Endothelial cell of umbilical vein (primary cell): ENCODE measurements around the gene ITPR2.

Experiments used
- POLR2A ChIP-seq: IDR thresholded peaks from 2 replicates; pipeline ENCODE4 v1.6.1; 2012; ENCODE audit warnings: low read depth, mild to moderate bottlenecking, control low read depth, low read length
- POLR2AphosphoS5 ChIP-seq: IDR thresholded peaks from 2 replicates; pipeline ENCODE4 v1.6.1; 2012; ENCODE audit warnings: low read depth, mild to moderate bottlenecking, control low read depth, low read length, moderate library complexity; ENCODE audit not compliant: insufficient read depth
- TF ChIP-seq, protein P1 (sequence below), 2 donors: IDR thresholded peaks; 1 replicate in 1 of 2; 2 replicates in 1 of 2; pipeline ENCODE4 v1.5.1; 2011; ENCODE audit warnings: low read length in 2 of 2, mild to moderate bottlenecking in 2 of 2, moderate library complexity in 2 of 2, control low read depth in 1 of 2, inconsistent platforms in 1 of 2, low read depth in 1 of 2; ENCODE audit not compliant: insufficient read depth in 1 of 2; ENCODE audit errors: extremely low read depth in 1 of 2

DNA sequence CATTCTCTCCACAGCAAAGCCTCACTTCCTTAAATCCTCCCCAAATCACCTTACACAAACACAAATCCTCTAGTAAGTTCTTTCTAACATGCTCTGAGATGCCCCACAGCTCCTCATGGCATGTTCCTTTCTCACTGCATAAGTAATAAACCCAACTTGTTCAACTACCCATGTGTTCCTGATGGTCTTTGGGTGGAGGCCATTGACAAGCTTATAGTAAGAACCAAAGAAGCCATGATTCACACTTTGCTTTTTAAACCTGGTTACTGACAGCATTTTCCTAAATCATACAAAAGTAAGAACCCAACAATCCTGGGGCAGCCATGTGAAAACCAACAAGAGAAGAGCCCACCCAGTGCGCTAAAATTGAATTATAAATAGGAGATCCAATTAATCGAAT lies 138.6 kb downstream of the ITPR2 start:
- TF ChIP-seq POLR2AphosphoS5 (no peak), POLR2A (no peak)
- TF ChIP-seq, protein P1, sequence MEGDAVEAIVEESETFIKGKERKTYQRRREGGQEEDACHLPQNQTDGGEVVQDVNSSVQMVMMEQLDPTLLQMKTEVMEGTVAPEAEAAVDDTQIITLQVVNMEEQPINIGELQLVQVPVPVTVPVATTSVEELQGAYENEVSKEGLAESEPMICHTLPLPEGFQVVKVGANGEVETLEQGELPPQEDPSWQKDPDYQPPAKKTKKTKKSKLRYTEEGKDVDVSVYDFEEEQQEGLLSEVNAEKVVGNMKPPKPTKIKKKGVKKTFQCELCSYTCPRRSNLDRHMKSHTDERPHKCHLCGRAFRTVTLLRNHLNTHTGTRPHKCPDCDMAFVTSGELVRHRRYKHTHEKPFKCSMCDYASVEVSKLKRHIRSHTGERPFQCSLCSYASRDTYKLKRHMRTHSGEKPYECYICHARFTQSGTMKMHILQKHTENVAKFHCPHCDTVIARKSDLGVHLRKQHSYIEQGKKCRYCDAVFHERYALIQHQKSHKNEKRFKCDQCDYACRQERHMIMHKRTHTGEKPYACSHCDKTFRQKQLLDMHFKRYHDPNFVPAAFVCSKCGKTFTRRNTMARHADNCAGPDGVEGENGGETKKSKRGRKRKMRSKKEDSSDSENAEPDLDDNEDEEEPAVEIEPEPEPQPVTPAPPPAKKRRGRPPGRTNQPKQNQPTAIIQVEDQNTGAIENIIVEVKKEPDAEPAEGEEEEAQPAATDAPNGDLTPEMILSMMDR (IDR thresholded peaks at IDR 0.05; ENCODE audit: extremely low read depth in 1 of 2, insufficient read depth in 1 of 2, low read depth in 1 of 2, low read length in 2 of 2), result no peak
